ENCODE measurements around the gene TPRG1.

DNA sequence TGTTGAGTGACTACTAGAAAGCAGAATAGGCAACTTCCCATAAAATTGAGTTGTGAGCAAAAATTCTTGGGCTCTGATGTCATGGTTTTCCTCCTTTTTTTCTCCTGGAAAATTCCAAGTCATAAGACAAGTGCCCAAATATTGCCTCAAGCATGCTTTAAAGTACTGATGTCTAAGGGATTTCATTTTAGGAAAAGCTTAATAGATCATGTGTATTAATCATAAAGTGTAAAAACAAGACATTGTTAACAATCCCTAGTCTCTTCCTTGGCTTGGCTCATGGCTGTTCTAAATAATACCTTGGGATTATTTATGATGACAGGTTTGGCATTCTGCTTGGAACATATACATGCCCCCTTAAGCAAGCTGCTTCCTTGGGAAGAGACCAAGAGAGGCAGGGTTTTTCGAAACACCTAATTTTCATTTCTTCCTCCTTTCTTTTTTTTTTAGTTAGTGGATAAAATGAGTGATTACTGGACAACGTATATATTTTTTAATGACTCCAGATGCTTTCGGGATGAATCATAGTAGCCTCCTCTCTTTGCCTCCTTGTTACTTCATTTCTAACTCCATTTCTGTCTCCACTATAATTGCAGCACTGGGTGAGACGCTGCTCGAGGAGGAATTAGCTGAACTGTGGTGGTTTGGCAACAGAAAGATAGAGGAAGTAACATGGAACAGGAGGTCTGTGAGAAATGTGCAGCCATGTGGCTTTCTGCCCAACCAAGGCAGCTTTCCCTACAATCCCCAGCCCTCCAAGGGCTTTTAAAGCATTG, 104.9 kb downstream of the TPRG1 start:
- no peak for TF ChIP-seq CTCF (IDR thresholded peaks at IDR 0.05; ENCODE audit: extremely low read depth in 1 of 2, insufficient read depth in 1 of 2, low read depth in 1 of 2, low read length in 2 of 2)
- TF ChIP-seq EZH2 (IDR thresholded peaks at IDR 0.05; ENCODE audit: borderline replicate concordance, low read depth, low read length, severe bottlenecking) = no peak
- TF ChIP-seq POLR2A (IDR thresholded peaks at IDR 0.05; ENCODE audit: low read depth, low read length) = no peak
- no peak for TF ChIP-seq GATA2 (IDR thresholded peaks at IDR 0.05; ENCODE audit: insufficient read depth, insufficient read length, low read depth, low read length)
- no peak for TF ChIP-seq POLR2AphosphoS5 (IDR thresholded peaks at IDR 0.05; ENCODE audit: insufficient read depth, low read depth, low read length)

Data from endothelial cell of umbilical vein (primary cell).